IMR-90 (cell line): Measurements from ENCODE around the gene WBP11.
A peak's percentile ranks its signal among the peaks of the same experiment; 100 is the strongest.

ENCODE experiments used
- BHLHE40 ChIP-seq: fragments of 150-350 bp; IDR thresholded peaks from 2 replicates; pipeline ENCODE4 v1.6.1; 2016; ENCODE audit warnings: mild to moderate bottlenecking, low read depth, low read length
- ELK1 ChIP-seq: fragments of 150-350 bp; IDR thresholded peaks from 2 replicates; pipeline ENCODE4 v1.6.1; 2016; ENCODE audit warnings: low read depth, mild to moderate bottlenecking, low read length, moderate library complexity, borderline replicate concordance
- MAZ ChIP-seq: IDR thresholded peaks from 2 replicates; pipeline ENCODE4 v1.6.1; 2012; ENCODE audit warnings: low read depth, mild to moderate bottlenecking, low read length, improper control_type of control experiment, moderate library complexity, borderline replicate concordance
- POLR2A ChIP-seq: IDR thresholded peaks from 2 replicates; pipeline ENCODE4 v1.6.1; 2012; ENCODE audit warnings: mild to moderate bottlenecking, low read depth, low read length
- RAD21 ChIP-seq: IDR thresholded peaks from 2 replicates; pipeline ENCODE4 v1.6.1; 2012; ENCODE audit warnings: low read length, improper control_type of control experiment
- RFX5 ChIP-seq: IDR thresholded peaks from 2 replicates; pipeline ENCODE4 v1.8.0; 2012; ENCODE audit warnings: low read depth, mild to moderate bottlenecking, low read length, moderate library complexity
- SMC3 ChIP-seq: fragments of 150-350 bp; IDR thresholded peaks from 2 replicates; pipeline ENCODE4 v1.6.1; 2016; ENCODE audit warnings: low read depth, mild to moderate bottlenecking, antibody characterized with exemption, low read length, moderate library complexity
- TF ChIP-seq, protein P1 (sequence below): conservative IDR thresholded peaks from 2 replicates; pipeline ENCODE4 v1.5.1; 2012; ENCODE audit warnings: mild to moderate bottlenecking, low read depth, low read length, improper control_type of control experiment

DNA sequence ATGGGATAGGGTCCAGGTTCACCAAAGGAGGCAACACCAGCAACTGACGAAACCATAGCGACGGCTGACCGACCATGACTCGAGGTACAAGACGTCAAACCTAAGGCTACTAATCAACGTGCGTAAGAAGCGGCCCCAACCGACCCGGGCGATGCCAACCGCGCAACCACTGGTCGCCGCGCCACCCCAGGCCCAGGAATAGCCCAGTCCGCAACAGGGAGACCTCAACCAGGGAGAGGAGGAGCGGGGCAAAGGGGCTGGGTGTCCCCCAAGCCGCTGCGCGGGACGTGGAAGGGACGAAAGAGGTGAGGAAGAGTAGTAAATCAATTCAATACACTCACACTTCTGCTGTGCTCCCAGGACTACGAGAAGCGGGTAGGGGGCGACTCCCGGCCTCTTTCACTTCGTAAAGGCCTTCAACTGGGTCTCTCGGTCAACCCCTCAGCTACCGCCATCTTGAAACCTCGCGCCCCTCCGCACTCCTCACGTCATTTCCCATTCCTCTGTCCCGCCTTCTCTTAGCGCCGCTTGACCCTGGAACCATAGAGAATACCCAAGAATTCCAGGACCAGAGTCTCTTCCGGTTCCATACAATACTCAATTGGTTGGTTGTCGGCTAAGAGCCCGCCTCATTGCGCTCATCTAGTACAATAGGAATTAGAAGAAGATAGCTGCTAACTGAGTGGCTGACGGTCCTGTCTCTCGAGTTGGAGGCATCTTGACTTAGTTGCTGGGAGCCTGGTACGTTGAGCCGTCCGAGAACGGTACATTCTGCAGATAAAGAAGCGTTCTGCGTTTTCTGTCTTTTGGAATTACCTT lies at the start of gene WBP11, which contains the start of gene C12orf60:
- TF ChIP-seq BHLHE40 (no peak), SMC3 (no peak), RFX5 (no peak), POLR2A (peak; percentile 89), RAD21 (no peak), MAZ (peak; percentile 14; the same call in 1 of the 2 replicates), ELK1 (no peak)
- TF ChIP-seq, protein P1, sequence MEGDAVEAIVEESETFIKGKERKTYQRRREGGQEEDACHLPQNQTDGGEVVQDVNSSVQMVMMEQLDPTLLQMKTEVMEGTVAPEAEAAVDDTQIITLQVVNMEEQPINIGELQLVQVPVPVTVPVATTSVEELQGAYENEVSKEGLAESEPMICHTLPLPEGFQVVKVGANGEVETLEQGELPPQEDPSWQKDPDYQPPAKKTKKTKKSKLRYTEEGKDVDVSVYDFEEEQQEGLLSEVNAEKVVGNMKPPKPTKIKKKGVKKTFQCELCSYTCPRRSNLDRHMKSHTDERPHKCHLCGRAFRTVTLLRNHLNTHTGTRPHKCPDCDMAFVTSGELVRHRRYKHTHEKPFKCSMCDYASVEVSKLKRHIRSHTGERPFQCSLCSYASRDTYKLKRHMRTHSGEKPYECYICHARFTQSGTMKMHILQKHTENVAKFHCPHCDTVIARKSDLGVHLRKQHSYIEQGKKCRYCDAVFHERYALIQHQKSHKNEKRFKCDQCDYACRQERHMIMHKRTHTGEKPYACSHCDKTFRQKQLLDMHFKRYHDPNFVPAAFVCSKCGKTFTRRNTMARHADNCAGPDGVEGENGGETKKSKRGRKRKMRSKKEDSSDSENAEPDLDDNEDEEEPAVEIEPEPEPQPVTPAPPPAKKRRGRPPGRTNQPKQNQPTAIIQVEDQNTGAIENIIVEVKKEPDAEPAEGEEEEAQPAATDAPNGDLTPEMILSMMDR: no peak
